ENCODE data around the gene CDX2.
"Not testable (repeated sequence)": the region's sequence is repeated elsewhere in the genome, so short reads cannot be mapped to it uniquely, and the experiment has no call there.

The CDX2 gene

DNA sequence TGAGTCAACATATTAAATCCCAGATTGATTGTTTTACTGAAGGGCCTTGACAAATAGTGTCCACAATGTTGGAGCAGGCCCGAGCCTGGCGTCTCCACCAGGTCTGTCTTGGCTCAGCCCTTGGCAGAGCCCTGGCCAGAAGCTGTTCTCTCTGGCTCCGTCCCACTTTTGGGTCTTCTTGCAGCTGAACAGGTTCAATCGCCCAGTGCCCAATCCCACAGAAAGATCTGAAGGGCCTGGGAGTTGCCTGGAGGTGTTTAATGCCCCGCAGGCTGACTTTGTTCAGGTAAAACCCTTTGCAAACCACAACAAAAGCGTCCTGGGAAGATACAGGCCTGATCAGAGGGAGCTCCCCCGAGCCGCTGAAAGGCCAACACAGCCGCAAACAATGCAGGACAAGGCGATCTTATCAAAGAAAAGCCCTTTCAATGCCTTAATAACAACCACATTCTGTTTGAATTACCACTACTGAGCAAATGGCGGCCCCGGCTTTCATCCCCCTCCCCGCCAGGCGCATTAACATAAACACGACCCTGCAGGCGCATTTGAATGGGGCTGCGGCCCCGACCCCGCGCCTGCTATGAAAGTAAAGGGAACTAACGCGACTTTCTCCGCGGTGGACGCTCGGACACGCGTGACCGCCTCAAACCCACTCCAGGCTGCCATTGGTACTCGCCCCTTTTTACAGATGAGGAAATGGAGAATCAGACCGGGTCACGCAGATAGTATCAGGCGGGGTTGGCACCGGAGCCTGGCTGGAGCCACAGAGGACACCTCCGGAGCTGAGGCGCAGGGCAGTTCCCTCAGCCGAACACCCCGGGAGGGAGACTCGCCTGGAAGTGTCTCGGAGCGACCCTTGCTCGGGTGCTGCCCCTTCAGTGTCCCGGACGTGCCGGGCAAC, 3.1 kb downstream of the CDX2 start:
- no peak for DNase-seq

DNA sequence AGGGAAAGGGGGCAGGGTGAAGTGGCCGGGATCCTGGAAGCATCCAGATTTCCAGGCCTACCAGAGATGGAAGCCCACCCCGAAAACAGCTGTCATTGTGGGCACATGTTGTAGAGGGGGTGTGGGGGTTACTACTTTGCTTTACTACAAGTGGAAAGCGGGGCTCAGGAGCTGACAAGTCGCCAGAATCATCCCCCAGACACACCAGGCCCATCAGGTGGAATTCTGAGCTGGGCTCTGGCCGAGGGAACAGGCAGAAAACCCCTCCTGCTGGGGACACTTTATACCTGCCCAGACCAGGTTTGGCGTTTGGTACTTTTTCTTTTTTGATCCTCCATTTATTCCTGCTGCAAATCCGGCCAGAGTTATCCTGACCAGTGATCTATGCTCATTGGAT, 3.8 kb downstream of the CDX2 start:
- no peak for DNase-seq

DNA sequence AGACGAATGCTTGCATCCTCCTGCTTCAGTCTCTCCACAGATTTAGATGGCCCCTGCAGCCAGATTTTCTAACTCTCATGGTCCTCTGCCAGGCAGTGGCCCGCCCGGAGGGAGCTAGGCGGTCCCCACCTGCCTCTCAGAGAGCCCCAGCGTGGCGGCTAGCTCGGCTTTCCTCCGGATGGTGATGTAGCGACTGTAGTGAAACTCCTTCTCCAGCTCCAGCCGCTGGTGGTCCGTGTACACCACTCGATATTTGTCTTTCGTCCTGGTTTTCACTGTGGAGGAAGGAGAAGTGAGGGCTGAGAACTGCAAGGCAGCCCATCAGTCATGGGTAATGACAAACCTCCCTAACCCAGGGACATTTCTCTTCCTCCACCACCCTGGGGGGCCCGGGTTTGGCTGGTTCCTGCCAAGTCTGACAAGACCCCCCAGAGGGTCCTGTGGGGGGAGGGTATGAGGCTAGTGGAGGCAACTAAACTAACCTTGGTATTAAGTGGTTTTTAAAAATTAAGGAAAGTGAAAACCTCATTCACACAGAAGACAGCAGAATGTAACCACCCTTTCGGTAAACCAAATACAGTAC, 4.3 kb downstream of the CDX2 start:
- no peak for DNase-seq

DNA sequence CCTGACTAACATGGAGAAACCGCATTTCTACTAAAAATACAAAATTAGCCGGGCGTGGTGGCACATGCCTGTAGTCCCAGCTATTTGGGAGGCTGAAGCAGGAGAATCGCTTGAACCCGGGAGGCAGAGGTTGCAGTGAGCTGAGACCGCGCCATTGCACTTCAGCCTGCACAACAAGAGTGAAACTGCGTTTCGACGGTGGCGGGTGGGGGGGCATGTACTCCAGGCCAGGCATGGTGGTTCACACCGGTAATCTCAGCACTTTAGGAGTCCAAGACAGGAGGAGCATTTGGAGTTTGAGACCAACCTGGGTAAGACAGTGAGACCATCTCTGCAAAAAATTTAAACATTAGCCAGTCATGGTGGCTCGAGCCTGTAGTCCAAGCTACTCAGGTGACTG, 4.9 kb downstream of the CDX2 start:
- not testable (repeated sequence) for DNase-seq

DNA sequence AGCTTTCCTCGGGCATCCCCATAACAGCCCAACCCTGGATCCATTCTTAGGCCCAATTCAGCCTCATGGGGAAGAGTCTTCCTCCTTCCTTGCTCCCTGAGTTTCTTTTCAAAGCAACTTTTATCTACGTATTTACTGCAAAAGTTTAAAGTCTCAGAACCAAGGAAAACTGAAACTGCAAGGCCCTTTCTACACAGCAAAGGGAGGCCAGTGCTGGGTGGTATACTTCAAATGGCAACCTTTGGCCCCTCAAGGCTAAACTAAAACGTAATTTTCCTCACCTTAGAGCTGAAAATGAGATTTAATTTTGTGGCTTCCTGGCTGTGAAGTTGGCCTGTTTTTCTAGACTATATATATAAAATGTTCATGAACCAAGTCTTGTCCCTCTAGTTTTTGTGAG, 5.6 kb downstream of the CDX2 start:
- no peak for DNase-seq

DNA sequence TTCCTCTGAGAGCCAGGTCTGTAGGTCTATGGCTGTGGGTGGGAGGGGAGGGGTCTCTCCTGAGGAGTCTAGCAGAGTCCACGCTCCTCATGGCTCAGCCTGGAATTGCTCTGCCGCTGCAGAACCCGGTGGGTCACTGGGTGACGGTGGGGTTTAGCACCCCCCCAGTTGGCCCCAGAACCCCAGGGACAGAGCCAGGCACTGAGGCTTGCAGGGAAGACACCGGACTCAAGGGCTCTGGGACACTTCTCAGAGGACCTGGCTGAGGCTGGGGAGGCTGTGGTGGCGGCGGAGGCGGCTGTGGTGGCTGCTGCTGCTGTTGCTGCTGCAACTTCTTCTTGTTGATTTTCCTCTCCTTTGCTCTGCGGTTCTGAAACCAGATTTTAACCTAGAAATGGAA, 6.1 kb downstream of the CDX2 start:
- no peak for DNase-seq

DNA sequence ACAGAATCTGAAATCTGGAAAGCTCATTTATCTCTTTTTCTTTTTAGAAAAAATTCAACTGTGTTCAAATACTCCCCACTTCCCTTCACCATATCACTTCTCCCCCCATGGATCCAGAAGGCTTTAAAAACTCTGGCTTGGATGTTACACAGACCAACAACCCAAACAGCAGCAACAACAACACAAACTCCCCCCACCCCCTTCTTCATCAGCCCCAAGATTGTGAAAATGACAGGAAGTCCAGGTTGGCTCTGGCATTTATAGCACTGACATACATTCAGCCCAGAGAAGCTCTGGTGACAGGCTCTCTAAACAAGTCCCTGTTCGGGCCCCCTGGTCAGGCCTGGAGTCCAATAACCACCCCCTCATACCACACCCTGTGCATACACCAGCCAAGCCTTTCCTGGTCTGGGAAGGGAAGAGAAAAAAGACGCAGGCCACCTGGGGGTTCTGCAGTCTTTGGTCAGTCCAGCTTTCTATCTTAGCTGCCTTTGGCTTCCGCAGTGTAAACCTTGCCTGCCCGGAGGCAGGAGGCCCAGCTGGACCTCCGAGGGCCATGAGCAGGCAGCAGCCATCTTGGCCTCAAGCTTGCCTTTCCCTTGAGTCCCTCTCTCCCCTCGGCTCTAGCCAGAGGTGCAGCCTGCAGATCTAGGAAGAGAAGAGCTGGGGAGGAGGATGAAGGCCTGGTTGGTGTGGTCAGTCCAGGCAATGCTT, 6.8 kb downstream of the CDX2 start:
- no peak for DNase-seq

DNA sequence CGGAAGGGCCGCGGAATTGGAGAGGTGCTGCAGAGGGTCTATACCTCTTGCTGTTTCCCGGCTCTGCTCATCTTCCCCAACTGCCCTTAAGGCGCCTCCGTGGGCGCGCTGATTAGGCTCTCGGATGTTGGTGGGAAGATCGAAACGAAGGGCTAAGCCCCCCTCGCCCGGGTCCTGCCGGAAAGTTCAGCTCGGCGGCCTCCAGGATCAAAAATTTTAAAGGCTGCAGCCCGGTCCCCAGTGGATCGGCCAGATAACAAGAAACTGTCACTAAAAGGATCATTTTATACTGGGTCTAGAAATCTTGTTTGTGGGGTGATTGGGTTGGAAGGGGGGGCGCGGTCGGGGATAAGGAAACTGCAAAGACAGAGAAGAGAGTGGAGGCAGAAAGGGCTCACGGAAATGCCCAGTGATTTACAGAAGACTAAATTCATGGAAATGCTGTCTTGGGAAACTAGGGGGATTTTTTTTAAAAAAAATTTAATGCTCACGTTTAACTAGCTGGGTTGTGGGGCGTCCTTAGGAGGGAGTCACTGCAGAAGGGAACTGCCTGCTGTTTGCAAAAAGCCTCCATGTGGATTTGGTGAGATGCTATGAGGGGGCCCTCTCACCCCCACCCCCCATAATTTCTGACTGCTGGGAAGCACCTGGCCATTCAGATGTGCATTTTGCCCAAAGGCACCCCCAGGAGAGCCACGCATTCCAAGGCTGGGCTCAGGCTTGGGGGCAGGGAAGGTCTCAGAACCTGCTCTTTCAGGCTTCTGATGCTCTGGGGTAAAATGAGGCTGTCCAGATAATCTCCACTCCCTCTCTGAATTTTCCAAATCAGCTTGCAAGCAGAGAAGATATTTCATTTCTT, 7.7 kb downstream of the CDX2 start:
- DNase-seq, result no peak

DNA sequence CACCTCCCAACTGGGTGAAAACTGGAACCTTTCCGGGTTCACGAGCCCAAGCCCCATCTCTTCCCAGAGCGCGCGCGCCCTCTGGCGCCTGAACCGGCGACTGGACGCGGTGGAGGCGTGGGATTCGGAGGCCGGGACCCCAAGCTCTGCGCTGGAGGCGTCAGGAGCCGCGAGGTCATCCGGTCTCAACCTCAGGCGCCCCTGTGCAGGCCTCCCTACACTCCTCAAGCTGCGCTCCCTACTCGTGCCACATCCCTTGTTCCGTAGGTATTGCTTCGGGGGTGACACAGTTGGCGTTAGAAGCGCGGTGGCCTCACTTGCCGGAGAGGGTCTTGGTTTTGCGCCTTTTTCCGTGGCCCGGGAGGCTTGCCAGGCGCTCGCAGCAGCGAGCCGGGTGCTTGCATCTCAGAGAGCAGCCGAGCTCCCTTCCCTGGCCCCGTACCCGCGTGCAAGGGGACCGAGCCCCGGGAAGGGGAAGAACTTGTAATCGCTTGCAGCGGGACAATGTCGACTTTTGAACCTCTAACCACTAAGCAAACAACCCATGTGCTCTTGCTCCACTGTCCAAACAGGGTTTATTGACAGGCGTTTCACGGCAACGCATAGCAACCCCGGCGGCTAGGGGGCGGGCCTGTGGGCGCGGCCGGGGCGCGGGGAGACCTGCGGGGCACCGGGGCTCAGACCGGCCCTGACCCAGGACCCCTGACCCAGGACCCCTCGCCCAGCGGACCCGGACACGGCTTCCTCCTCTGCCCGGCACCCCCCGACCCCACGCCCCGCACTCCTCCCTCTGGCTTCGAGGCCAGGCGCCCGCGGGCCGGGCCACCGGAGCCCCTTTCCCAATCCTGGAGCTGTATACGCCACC, 8.5 kb downstream of the CDX2 start:
- DNase-seq, result peak in 3 of 56 donors; percentile 2 to 42 (median 8)

DNA sequence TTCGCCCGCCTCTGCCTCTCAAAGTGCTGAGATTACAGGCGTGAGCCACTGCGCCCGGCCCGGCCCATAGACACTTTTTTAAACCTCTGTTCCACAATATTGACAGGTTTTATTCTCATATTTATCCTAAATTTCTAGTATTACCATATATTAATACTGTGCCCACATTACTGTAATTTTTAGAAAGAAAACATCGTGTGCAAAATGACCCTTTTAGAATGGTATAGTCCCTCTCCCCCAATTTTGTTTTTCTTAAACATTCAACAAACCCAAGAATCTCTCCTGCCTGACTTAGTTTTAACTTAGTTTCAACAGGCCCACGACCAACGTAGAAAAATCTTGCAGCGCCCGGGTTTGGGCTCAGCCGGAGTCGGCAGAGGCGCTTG, 9.1 kb downstream of the CDX2 start:
- DNase-seq, result no peak

DNA sequence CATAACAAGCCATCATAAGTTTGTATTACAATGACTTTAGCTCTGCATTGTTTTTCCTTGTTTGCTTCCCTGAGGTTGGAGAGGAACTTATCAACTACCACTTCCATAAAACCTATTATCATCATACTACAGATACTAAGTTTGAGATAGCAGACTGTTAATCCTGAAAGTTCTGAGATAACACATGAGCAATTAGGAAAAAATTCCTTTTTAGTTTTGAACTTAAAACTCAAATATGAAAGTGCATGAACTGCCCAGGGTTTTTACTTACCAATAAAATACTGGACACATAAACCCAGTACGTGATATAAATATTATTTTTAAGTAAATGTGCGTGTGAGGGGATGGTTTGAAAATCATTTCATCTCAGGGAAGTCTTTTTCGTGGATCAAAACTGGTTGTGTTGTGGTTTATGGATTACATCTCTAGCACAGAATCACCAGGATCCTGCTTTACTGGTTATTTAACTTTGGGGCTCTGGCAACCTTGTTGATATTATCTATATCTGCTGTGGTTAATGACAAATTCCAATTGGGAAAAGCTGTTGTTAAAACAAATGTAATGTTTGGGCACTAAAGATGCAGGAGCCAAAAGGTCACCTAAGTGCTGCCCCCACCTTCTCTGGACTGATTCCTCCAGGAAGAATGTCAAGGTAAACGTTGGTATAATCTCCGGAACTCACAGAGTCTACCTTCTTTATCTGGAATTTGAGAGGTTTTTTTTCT, 12.4 kb downstream of the CDX2 start:
- no peak for DNase-seq

DNA sequence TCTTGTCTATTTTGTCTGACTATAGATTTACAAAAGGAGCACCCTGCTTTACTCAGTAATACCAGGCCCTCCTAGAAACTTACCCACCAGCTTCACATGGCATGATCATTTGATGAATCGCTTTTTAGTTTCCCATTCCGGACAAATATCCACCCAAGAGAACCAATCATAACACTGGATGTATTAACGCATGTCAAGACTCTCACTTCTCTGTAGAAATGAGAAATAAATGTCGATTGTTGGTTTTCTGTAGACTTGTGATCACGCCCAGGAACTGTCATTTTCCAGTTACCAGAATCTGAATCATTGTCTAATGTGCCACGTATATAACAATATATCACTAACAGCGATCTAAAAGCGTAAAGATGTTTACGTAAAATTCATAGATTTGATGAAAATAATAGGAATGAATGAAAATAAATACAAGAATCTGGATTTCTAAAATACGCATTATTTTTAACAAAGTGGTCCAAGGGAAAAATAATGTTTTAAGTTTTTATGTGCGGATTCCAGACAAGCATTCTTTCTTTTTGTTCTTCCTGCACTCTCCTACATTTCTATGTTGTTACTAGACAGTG, 14.0 kb downstream of the CDX2 start:
- DNase-seq, result no peak

DNA sequence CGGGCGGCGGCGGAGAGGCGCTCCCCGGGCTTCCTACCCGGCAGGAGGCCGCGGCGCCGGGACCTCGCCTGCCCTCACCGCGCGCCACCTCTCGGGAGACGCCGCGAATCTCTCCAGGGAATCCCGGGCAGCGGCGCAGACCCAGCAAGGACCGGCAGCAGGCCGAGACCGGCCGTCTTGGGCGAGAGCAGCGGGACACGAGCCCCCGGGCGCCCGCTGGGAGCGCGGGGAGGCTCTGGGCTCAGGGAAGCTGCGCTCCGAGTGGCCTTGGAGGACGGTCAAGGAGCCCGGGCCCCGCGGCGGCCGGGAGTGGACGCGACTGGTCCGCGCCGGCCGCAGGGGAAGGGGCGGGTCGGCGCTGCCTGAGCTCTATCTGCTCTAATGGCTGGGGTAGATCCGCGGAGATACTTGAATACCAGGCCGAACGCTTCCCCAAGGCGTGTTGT, 14.7 kb downstream of the CDX2 start:
- DNase-seq, result no peak

DNA sequence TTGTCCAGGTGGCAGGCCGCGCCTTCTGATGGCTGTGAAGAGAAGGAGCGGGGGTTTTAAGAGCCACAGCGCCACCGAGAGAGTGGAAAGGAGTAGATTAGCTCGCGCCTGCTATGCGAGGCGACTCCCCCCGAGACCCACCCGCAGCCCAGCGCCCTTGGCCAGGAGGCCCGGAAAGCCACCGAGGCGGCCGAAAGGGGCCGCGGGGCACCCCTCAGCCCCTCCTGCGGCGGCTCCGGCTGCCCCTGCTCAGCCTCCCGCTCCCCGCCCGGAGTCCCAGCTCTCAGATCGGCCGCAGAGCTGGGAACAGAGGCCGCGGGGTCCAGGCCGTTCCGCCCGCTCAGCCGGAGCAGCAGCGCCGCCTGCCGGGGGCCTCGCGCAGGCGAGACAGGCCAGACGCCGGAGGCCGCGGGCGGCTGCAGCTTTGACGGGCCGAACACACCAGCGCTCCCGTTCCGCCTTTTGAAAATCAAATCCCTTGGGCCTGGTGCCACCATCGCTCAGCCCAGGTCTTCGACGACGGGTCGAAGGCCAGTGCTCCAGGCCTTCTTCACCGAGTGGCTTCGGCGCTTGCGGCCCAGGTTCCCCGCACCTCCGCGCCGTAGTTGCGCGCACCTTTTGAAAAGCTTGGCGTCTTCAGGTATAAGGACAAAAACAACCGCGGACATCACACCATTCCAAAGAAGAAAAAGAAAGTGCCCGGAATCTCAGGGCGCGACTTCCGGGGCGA, 15.3 kb downstream of the CDX2 start:
- DNase-seq, result peak in 32 of 56 donors; percentile 3 to 70 (median 14)

DNA sequence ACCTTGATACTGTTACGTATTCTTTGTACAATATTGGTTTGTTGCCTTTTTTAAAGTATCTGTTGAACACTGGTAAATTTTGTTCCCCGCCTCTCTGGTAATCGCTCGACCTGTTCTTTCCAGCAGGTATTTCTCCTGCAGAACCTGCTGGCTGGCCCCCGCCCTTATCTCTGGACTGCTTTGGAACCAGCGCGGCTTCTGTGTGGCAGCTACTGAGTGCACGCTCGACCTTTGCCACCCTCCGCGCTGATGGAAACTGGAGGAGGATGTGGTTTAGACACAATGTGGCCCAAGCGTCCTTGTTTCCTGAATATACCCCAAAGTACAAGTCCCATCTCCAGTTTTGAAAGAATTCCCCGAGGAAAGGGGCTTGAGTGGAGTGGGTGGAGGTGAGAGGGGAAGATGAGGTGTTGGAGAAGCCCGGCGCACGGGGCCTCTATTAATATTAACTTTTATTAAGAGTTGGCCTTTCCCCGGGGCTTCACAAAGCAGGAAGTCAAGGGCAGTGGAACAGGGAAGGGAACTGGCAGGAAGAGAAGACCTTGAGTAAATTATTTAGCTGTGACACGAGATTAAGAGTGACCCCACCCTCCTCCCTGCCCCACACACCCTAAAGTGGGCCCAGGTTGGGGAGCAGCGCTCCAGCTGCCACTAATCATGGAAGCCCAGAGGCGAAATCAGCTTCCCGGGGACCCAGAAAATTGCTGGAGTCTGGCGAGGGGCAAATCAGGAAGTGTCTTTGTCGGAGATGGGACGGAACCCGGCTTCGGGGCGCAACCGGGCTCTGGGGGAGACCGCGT, 16.0 kb downstream of the CDX2 start:
- DNase-seq, result peak in 1 of 56 donors; percentile 21

DNA sequence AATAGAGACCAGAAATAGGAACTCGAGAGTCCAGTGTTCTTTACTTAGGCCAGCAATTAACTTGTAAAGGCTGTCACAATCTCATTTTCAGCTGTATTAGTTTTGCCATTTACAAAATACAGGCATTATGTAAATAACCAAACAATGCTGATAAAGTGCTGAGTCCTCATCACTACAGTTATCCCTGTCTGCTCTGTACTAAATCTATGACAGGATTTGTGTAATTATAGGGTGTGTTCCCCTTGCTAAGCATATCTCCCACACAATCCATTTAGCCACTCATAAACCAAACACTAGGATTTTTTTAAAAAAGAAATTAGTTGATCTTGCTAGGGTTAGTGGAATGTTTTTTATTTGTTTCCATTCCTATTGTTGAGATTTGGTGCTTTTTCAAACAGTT, 26.1 kb downstream of the CDX2 start:
- DNase-seq, result no peak

DNA sequence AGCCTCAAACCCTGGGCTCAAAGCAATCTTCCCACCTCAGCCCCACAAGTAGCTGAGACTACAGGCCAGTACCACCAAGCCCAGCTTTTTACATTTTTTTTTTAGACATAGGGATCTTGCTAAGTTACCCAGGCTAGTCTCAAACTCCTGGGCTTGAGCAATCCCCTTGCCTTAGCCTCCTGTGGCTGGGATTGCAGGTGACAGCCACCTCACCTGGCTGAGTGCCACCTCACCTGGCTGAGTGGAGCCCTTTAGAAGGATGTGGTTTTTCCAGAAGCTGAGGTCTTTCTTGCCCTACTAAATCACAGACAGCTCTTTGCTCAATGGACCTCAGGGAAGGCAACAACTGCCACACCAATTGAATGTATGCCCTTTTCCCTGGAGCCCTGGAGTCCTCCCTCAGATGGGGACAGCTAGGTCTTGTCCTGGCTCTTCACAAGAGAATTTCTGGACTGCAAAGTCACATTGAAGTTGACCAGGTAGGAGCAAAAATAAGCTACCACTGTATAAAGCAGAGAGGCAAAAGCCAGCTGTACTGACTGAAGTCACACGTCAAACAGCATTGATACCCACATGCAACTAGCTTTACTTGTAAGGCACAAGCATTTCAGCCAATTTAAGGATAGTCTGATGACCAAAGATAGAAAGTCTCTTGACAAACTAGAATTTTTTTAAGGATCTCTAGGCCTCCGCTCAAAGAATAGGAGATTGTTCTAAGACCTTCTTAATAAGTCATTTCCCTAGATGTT, 35.4 kb downstream of the CDX2 start:
- no peak for DNase-seq

Data from nucleus accumbens (tissue), 56 donors.